Osteocyte (in vitro differentiated cells): ENCODE measurements around the gene TMEM117. TPM values are rescaled to one million over a fixed set of nuclear protein-coding genes. Genes with fewer than 3 reads are reported as not detected.
"Not testable (repeated sequence)": the region's sequence is repeated elsewhere in the genome, so short reads cannot be mapped to it uniquely, and the experiment has no call there.

ENCODE experiments used
- DNase-seq: peaks from one replicate; pipeline ENCODE4 v3.0.0; 2021; ENCODE audit warnings: mixed read lengths; ENCODE audit not compliant: unreplicated experiment; ENCODE audit errors: extremely low spot score
- H3K27ac Mint-ChIP-seq: one replicate; pipeline ENCODE4 v1.8.0; 2021; ENCODE audit warnings: mild to moderate bottlenecking, mixed read lengths; ENCODE audit not compliant: unreplicated experiment
- H3K27me3 Mint-ChIP-seq: one replicate; pipeline ENCODE4 v1.8.0; 2021; ENCODE audit warnings: mixed read lengths; ENCODE audit not compliant: unreplicated experiment
- H3K36me3 Mint-ChIP-seq: one replicate; pipeline ENCODE4 v1.8.0; 2021; ENCODE audit warnings: mixed read lengths; ENCODE audit not compliant: unreplicated experiment
- H3K4me1 Mint-ChIP-seq: one replicate; pipeline ENCODE4 v1.8.0; 2021; ENCODE audit warnings: mixed read lengths; ENCODE audit not compliant: unreplicated experiment
- H3K4me3 Mint-ChIP-seq: one replicate; pipeline ENCODE4 v1.8.0; 2021; ENCODE audit warnings: mild to moderate bottlenecking, moderate library complexity, mixed read lengths; ENCODE audit not compliant: unreplicated experiment
- H3K9me3 Mint-ChIP-seq: one replicate; pipeline ENCODE4 v1.8.0; 2021; ENCODE audit warnings: mixed read lengths; ENCODE audit not compliant: unreplicated experiment
- total RNA-seq: library from RNA; stranded (reverse); gene quantifications from 2 replicates; pipeline ENCODE4 v1.2.1, GENCODE V29; 2021
- TF ChIP-seq, protein P1 (sequence below): fragments of 200-600 bp; sonication (generic); IDR thresholded peaks from 2 replicates; pipeline ENCODE4 v1.5.0; 2021; ENCODE audit warnings: antibody characterized with exemption, mild to moderate bottlenecking, moderate library complexity

Gene TMEM117
- total RNA-seq, 1 donor from 2014 or later, result 14.2 TPM

GRCh38 chr12:44370982-44371381 is 535.1 kb downstream of the TMEM117 start:
- H3K4me3 Mint-ChIP-seq, result no peak overlapping the region
- H3K9me3 Mint-ChIP-seq, result peaks cover 3% of the 10 kb centered on the region
- no peaks in the 10 kb centered on the region for H3K27me3 Mint-ChIP-seq
- DNase-seq, result no peak
- H3K36me3 Mint-ChIP-seq, result no peaks in the 10 kb centered on the region
- TF ChIP-seq, protein P1, sequence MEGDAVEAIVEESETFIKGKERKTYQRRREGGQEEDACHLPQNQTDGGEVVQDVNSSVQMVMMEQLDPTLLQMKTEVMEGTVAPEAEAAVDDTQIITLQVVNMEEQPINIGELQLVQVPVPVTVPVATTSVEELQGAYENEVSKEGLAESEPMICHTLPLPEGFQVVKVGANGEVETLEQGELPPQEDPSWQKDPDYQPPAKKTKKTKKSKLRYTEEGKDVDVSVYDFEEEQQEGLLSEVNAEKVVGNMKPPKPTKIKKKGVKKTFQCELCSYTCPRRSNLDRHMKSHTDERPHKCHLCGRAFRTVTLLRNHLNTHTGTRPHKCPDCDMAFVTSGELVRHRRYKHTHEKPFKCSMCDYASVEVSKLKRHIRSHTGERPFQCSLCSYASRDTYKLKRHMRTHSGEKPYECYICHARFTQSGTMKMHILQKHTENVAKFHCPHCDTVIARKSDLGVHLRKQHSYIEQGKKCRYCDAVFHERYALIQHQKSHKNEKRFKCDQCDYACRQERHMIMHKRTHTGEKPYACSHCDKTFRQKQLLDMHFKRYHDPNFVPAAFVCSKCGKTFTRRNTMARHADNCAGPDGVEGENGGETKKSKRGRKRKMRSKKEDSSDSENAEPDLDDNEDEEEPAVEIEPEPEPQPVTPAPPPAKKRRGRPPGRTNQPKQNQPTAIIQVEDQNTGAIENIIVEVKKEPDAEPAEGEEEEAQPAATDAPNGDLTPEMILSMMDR, result no peak
- no peak overlapping the region for H3K27ac Mint-ChIP-seq
- H3K4me1 Mint-ChIP-seq, result peaks cover 10% of the 10 kb centered on the region

- H3K36me3 Mint-ChIP-seq, result no peaks in the 10 kb centered on the region
- H3K4me3 Mint-ChIP-seq, result no peak overlapping the region
- no peaks in the 10 kb centered on the region for H3K27me3 Mint-ChIP-seq
- TF ChIP-seq, protein P1, result no peak
- peaks cover under 1% of the 10 kb centered on the region for H3K9me3 Mint-ChIP-seq
- DNase-seq, result no peak
- H3K27ac Mint-ChIP-seq, result no peak overlapping the region
- peaks cover 10% of the 10 kb centered on the region for H3K4me1 Mint-ChIP-seq
Measured at GRCh38 chr12:44372259-44372658, 536.4 kb downstream of the TMEM117 start.

DNA sequence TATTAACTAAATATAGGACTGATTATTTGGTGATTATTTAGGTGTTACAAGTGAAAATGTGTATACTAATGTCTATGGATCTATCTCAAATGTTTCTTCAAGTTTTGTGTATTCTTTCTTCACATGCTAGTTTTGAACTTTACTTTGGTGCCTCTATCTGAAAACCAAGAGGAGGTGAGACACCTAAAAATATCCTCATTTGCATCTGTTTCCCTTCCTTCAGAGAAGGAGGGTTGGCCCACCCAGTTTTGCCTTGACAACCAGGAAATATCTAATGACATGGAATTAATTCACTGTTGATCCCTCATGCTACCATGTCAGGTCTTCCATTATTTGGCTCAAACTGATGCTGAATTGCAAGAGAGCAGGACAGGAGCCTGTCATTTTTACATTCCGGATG is 539.8 kb downstream of the TMEM117 start:
- DNase-seq, result no peak
- H3K4me3 Mint-ChIP-seq, result no peak overlapping the region
- TF ChIP-seq, protein P1, result no peak
- H3K27me3 Mint-ChIP-seq, result no peaks in the 10 kb centered on the region
- peaks cover 7% of the 10 kb centered on the region for H3K4me1 Mint-ChIP-seq
- H3K27ac Mint-ChIP-seq, result no peak overlapping the region
- H3K9me3 Mint-ChIP-seq, result no peaks in the 10 kb centered on the region
- no peaks in the 10 kb centered on the region for H3K36me3 Mint-ChIP-seq

DNA sequence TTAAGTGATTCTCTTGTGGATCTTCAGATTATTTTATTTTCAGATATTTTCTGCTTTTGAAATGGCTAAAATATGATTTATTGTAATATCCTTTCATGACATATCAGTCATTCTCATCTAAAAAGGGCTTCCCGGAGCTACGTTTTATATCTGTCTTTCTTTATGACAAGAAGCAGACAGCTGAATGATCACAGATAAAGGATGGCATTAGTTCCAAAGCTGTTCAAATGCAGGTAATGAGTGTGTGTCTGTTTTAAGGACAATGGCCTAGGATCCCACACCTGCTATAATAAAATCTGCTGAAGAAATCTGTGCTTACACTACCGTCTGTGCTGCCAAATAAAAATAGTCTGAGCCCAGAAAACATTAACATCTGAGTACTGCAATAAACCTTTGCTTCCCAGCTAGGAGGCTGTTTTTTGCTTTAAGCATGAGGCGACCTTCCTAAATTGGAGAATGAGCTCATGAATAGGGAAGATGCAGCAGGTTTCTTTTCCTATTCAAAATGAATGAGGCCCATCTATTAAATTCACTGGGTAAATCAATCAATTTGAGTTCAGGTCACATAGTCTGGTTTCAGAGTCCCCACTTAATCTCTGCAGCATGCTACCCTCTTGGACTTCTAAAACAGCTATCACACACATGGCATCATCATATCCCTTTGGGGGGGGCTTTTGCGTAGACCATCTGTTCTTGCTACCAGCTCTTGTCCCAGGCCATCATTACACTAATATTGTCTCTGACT is 541.7 kb downstream of the TMEM117 start:
- H3K4me3 Mint-ChIP-seq, result no peak overlapping the region
- H3K9me3 Mint-ChIP-seq, result no peaks in the 10 kb centered on the region
- TF ChIP-seq, protein P1, result no peak
- H3K4me1 Mint-ChIP-seq, result peaks cover 4% of the 10 kb centered on the region
- H3K36me3 Mint-ChIP-seq, result no peaks in the 10 kb centered on the region
- no peak overlapping the region for H3K27ac Mint-ChIP-seq
- H3K27me3 Mint-ChIP-seq, result no peaks in the 10 kb centered on the region
- DNase-seq, result no peak

GRCh38 chr12:44379113-44379512 is 543.2 kb downstream of the TMEM117 start:
- H3K27me3 Mint-ChIP-seq, H3K36me3 Mint-ChIP-seq, H3K27ac Mint-ChIP-seq, H3K4me3 Mint-ChIP-seq, H3K4me1 Mint-ChIP-seq, DNase-seq, H3K9me3 Mint-ChIP-seq: not testable (repeated sequence)
